K562 (cell line): ENCODE measurements around the gene CYP2C9. TPM values are rescaled to one million over a fixed set of nuclear protein-coding genes. Genes with fewer than 3 reads are reported as not detected.

Experiments
- ELK1 ChIP-seq: sonication (generic); formaldehyde crosslinking; IDR thresholded peaks from 2 replicates; pipeline ENCODE4 v1.8.1; 2022; ENCODE audit warnings: missing genetic modification reagents
- KAT7 ChIP-seq: sonication (generic); formaldehyde crosslinking; IDR thresholded peaks from 2 replicates; pipeline ENCODE4 v1.8.0; 2022; ENCODE audit warnings: missing genetic modification reagents, mild to moderate bottlenecking, borderline replicate concordance
- LARP7 ChIP-seq: fragments of 450-650 bp; IDR thresholded peaks from 2 replicates; pipeline ENCODE4 v1.6.1; 2016
- MITF ChIP-seq: IDR thresholded peaks from 2 replicates; pipeline ENCODE4 v1.6.1; 2014; ENCODE audit warnings: antibody characterized with exemption
- U2AF2 ChIP-seq: fragments of 200-400 bp; formaldehyde crosslinking; optimal IDR thresholded peaks from 2 replicates; pipeline ENCODE3; 2017; ENCODE audit warnings: low read depth, mild to moderate bottlenecking, low read length
- ZNF282 ChIP-seq: sonication (generic); formaldehyde crosslinking; IDR thresholded peaks from 2 replicates; pipeline ENCODE4 v1.8.1; 2023; ENCODE audit warnings: missing genetic modification reagents
- polyA plus RNA-seq, 8 experiments: library from polyadenylated mRNA; depleted of rRNA in 4 of 8; stranded (reverse) in 5 of 8; unstranded in 3 of 8; fragments of >200 nt; fragmentation: Nextera tagmentation in 2 of 8; fragmentation: Illumina TruSeq in 1 of 8; extraction: Ambion mirVana in 2 of 8; extraction: Trizol in 1 of 8; gene quantifications; 2 replicates each; pipeline versions ENCODE4 v1.2.1 to v1.2.3, GENCODE V29; 2011 to 2014; ENCODE audit warnings: inconsistent platforms in 1 of 8, missing spikeins in 1 of 8
- small RNA-seq: library from RNA; depleted of rRNA; stranded (forward); fragments of <200 nt; gene quantifications from one replicate; pipeline ENCODE3, GENCODE V24; 2014
- total RNA-seq, 7 experiments: library from RNA; depleted of rRNA in 6 of 7; stranded (reverse); fragments of >200 nt in 6 of 7; fragmentation: Illumina TruSeq in 2 of 7; extraction: Trizol in 2 of 7; gene quantifications; 2 replicates each; pipeline versions ENCODE4 v1.2.1 to v1.2.3, GENCODE V29; 2011 to 2021; ENCODE audit warnings: low replicate concordance in 1 of 7
- TF ChIP-seq, protein P1 (sequence below), 2 experiments: fragments of 450-650 bp; formaldehyde crosslinking in 1 of 2; IDR thresholded peaks; 2 replicates each; pipeline versions ENCODE4 v1.4.0 to v1.6.1; 2014 to 2020; ENCODE audit warnings: mild to moderate bottlenecking in 2 of 2, borderline replicate concordance in 1 of 2, low read depth in 1 of 2

The CYP2C9 gene
- total and polyA plus RNA-seq, 9 of the 15 experiments (the other 6 are each of a cell fraction or from before 2014, with no cell fraction given): 0.22 TPM; not detected in 8

GRCh38 chr10:95039281-95039680, 100.8 kb downstream of the CYP2C9 start (continued):
- TF ChIP-seq, protein P1, sequence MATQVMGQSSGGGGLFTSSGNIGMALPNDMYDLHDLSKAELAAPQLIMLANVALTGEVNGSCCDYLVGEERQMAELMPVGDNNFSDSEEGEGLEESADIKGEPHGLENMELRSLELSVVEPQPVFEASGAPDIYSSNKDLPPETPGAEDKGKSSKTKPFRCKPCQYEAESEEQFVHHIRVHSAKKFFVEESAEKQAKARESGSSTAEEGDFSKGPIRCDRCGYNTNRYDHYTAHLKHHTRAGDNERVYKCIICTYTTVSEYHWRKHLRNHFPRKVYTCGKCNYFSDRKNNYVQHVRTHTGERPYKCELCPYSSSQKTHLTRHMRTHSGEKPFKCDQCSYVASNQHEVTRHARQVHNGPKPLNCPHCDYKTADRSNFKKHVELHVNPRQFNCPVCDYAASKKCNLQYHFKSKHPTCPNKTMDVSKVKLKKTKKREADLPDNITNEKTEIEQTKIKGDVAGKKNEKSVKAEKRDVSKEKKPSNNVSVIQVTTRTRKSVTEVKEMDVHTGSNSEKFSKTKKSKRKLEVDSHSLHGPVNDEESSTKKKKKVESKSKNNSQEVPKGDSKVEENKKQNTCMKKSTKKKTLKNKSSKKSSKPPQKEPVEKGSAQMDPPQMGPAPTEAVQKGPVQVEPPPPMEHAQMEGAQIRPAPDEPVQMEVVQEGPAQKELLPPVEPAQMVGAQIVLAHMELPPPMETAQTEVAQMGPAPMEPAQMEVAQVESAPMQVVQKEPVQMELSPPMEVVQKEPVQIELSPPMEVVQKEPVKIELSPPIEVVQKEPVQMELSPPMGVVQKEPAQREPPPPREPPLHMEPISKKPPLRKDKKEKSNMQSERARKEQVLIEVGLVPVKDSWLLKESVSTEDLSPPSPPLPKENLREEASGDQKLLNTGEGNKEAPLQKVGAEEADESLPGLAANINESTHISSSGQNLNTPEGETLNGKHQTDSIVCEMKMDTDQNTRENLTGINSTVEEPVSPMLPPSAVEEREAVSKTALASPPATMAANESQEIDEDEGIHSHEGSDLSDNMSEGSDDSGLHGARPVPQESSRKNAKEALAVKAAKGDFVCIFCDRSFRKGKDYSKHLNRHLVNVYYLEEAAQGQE (IDR thresholded peaks at IDR 0.05; ENCODE audit: borderline replicate concordance): no peak
- TF ChIP-seq, protein P1 (CRISPR knock-in tag; IDR thresholded peaks at IDR 0.05; ENCODE audit: low read depth): no peak
- no peak for TF ChIP-seq U2AF2
- TF ChIP-seq KAT7 (CRISPR knock-in tag): no peak
- no peak for TF ChIP-seq ELK1 (CRISPR knock-in tag)
- no peak for TF ChIP-seq MITF
- no peak for TF ChIP-seq LARP7
- TF ChIP-seq ZNF282: no peak

Small RNA genes within 50 kb of the gene (small RNA-seq; reads per million reads assigned to genes)
- gene CYP2C60P: not detected

Other genes with a start within 250 kb of the CYP2C9 start
- gene CYP2C19, start 176.0 kb upstream of the CYP2C9 start, total RNA-seq (2014; rRNA removed): not detected in 2 replicates
- not detected in 2 replicates for gene CYP2C19, start 176.0 kb upstream of the CYP2C9 start, total RNA-seq (2014; rRNA removed; fragmentation: Illumina TruSeq; extraction: Trizol)
- gene CYP2C19, start 176.0 kb upstream of the CYP2C9 start, total RNA-seq (2015; rRNA removed; fragmentation: Illumina TruSeq; extraction: Trizol): not detected in 2 replicates
- not detected in 2 replicates for gene CYP2C19, start 176.0 kb upstream of the CYP2C9 start, total RNA-seq (2021)
- gene CYP2C19, start 176.0 kb upstream of the CYP2C9 start, polyA plus RNA-seq (2011; rRNA removed): not detected in 2 replicates
- not detected in 2 replicates for gene CYP2C19, start 176.0 kb upstream of the CYP2C9 start, polyA plus RNA-seq (2014; fragmentation: Illumina TruSeq; extraction: Trizol)
- not detected for gene CYP2C19, start 176.0 kb upstream of the CYP2C9 start, polyA plus RNA-seq (2014; fragmentation: Nextera tagmentation; extraction: Ambion mirVana)
- not detected in 2 replicates for gene CYP2C19, start 176.0 kb upstream of the CYP2C9 start, polyA plus RNA-seq (2014; rRNA removed)
- gene CYP2C8, start 130.8 kb downstream of the CYP2C9 start, total RNA-seq (2014; rRNA removed): 0.09 TPM in 1 of 2 replicates, not detected in the other
- gene CYP2C8, start 130.8 kb downstream of the CYP2C9 start, total RNA-seq (2014; rRNA removed; fragmentation: Illumina TruSeq; extraction: Trizol): 0.11 TPM in 1 of 2 replicates, not detected in the other
- not detected in 2 replicates for gene CYP2C8, start 130.8 kb downstream of the CYP2C9 start, total RNA-seq (2015; rRNA removed; fragmentation: Illumina TruSeq; extraction: Trizol)
- 0.16 and 0.49 TPM in 2 replicates for gene CYP2C8, start 130.8 kb downstream of the CYP2C9 start, total RNA-seq (2021)
- gene CYP2C8, start 130.8 kb downstream of the CYP2C9 start, polyA plus RNA-seq (2011; rRNA removed): 0.07 TPM in 1 of 2 replicates, not detected in the other
- 0.06 TPM in 1 of 2 replicates, not detected in the other for gene CYP2C8, start 130.8 kb downstream of the CYP2C9 start, polyA plus RNA-seq (2014; fragmentation: Illumina TruSeq; extraction: Trizol)
- gene CYP2C8, start 130.8 kb downstream of the CYP2C9 start, polyA plus RNA-seq (2014; fragmentation: Nextera tagmentation; extraction: Ambion mirVana): not detected
- gene CYP2C8, start 130.8 kb downstream of the CYP2C9 start, polyA plus RNA-seq (2014; rRNA removed): not detected in 2 replicates